ENCODE results near the gene APOBR. TPM values are rescaled to one million over a fixed set of nuclear protein-coding genes. Genes with fewer than 3 reads are reported as not detected.

APOBR gene
- total and polyA plus RNA-seq, 2 of the 13 experiments (the other 11 are each of a cell fraction or from before 2014, with no cell fraction given), result 0.03 TPM; not detected in 1

- TF ChIP-seq SRSF1 (optimal IDR thresholded peaks at IDR 0.05; ENCODE audit: low read depth, low read length), result no peak
- no peak for TF ChIP-seq MAF1 (CRISPR knock-in tag; IDR thresholded peaks at IDR 0.05; ENCODE audit: borderline replicate concordance)
- no peak for TF ChIP-seq TCF7L2 (IDR thresholded peaks at IDR 0.05; ENCODE audit: low read depth, low read length)
- TF ChIP-seq, protein P1, sequence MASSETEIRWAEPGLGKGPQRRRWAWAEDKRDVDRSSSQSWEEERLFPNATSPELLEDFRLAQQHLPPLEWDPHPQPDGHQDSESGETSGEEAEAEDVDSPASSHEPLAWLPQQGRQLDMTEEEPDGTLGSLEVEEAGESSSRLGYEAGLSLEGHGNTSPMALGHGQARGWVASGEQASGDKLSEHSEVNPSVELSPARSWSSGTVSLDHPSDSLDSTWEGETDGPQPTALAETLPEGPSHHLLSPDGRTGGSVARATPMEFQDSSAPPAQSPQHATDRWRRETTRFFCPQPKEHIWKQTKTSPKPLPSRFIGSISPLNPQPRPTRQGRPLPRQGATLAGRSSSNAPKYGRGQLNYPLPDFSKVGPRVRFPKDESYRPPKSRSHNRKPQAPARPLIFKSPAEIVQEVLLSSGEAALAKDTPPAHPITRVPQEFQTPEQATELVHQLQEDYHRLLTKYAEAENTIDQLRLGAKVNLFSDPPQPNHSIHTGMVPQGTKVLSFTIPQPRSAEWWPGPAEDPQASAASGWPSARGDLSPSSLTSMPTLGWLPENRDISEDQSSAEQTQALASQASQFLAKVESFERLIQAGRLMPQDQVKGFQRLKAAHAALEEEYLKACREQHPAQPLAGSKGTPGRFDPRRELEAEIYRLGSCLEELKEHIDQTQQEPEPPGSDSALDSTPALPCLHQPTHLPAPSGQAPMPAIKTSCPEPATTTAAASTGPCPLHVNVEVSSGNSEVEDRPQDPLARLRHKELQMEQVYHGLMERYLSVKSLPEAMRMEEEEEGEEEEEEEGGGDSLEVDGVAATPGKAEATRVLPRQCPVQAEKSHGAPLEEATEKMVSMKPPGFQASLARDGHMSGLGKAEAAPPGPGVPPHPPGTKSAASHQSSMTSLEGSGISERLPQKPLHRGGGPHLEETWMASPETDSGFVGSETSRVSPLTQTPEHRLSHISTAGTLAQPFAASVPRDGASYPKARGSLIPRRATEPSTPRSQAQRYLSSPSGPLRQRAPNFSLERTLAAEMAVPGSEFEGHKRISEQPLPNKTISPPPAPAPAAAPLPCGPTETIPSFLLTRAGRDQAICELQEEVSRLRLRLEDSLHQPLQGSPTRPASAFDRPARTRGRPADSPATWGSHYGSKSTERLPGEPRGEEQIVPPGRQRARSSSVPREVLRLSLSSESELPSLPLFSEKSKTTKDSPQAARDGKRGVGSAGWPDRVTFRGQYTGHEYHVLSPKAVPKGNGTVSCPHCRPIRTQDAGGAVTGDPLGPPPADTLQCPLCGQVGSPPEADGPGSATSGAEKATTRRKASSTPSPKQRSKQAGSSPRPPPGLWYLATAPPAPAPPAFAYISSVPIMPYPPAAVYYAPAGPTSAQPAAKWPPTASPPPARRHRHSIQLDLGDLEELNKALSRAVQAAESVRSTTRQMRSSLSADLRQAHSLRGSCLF (CRISPR knock-in tag; IDR thresholded peaks at IDR 0.05; ENCODE audit: borderline replicate concordance), result no peak
- no peak for TF ChIP-seq ZNF441 (CRISPR knock-in tag; IDR thresholded peaks at IDR 0.05; ENCODE audit: borderline replicate concordance)
- no peak for TF ChIP-seq MAFG (CRISPR knock-in tag; IDR thresholded peaks at IDR 0.05)
- TF ChIP-seq EHMT2 (IDR thresholded peaks at IDR 0.05; ENCODE audit: borderline replicate concordance, low read depth, low read length), result no peak
- TF ChIP-seq SNAI1 (CRISPR knock-in tag; IDR thresholded peaks at IDR 0.05; ENCODE audit: borderline replicate concordance), result no peak
- TF ChIP-seq TFE3 (CRISPR knock-in tag; IDR thresholded peaks at IDR 0.05), result no peak
- TF ChIP-seq KAT7 (CRISPR knock-in tag; IDR thresholded peaks at IDR 0.05; ENCODE audit: borderline replicate concordance), result no peak
- TF ChIP-seq ZNF546 (CRISPR knock-in tag; conservative IDR thresholded peaks at IDR 0.05), result 0 out of 2 replicates have a peak, but pooled peaks have one; percentile 55
- no peak for TF ChIP-seq ZNF724P (CRISPR knock-in tag; IDR thresholded peaks at IDR 0.05; ENCODE audit: borderline replicate concordance)
- TF ChIP-seq DDIT3 (CRISPR knock-in tag; IDR thresholded peaks at IDR 0.05), result no peak
- peak; percentile 57 for TF ChIP-seq SAP130 (CRISPR knock-in tag; IDR thresholded peaks at IDR 0.05; ENCODE audit: low read depth)
- no peak for TF ChIP-seq ETS1 (CRISPR knock-in tag; IDR thresholded peaks at IDR 0.05)
- TF ChIP-seq ZFP37 (CRISPR knock-in tag; IDR thresholded peaks at IDR 0.05; ENCODE audit: borderline replicate concordance), result 0 out of 2 replicates have a peak, but pooled peaks have one; percentile 43
- TF ChIP-seq PAWR (CRISPR knock-in tag; IDR thresholded peaks at IDR 0.05; ENCODE audit: borderline replicate concordance), result no peak
- 0 out of 2 replicates have a peak, but pooled peaks have one; percentile 46 for TF ChIP-seq ZBTB7B (CRISPR knock-in tag; IDR thresholded peaks at IDR 0.05)
Observed at GRCh38 chr16:28511801-28512789, 17.7 kb downstream of the APOBR start (continued).

All from HepG2 (cell line).